NCI-H2029 (cell line): ENCODE data around the gene SPECC1.
A peak's percentile ranks its signal among the peaks of the same experiment; 100 is the strongest.
"Not testable (repeated sequence)": the region's sequence is repeated elsewhere in the genome, so short reads cannot be mapped to it uniquely, and the experiment has no call there.

Experiments used
- DNase-seq: peaks from one replicate; lab custom pipeline; 2025; lab: John Stamatoyannopoulos, UW

SPECC1 gene

DNA sequence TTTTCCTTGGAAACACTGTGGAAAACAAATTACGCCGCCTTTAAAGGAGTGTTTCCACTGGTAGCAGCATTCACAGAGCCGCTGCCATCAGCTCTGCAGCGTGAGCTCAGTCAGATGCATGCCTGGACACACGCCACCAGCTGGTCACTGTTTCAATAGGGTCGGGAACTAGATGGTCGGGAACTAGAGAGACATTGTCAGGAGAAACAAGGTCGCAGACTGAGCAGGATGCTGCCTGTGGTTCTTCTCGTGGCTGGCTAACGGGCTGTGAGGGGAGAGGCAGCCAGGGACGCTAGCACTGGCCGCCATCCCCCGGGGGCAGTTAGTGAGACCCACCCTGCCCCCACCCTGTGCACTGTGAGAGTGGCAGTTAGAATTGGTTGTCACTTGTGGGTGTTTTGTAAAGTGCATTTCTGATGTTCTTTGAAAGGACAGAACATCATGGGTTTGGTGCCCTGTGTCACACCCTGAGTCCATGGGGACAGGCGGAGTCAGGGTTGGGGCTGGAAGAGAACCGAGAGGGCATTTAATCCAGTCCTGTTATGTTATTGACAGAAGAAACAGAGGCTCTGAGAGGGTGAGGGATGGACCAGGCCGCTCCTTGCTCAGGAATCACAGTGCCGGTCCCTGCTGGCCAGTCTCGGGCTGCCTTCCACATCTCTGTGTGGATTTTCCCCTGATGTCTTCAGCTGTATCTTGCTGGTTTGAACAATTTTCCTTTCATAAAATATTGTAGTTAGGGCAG is 86.3 kb downstream of the SPECC1 start:
- DNase-seq: peak; percentile 7

- no peak for DNase-seq
Measured at GRCh38 chr17:20096430-20096829, 87.3 kb downstream of the SPECC1 start.

DNA sequence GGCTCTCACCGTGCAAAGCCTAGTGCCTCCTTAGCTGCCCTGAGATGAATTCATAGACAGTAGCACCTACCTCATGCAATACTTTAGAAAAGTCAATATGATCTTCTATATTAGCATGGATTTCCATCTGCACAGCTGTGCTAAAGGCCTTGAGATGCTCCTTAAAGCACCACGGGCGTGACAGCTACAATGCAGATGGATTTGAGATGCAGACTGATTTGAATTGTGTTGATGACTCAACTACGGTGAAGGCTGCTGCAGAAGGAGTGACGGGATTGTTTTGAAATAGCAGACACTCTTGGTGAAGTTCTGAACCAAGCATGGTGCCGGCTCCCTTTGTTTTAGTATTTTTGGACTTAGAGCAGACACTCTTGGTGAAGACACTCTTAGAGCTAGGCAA is 88.2 kb downstream of the SPECC1 start:
- no peak for DNase-seq

GRCh38 chr17:20098314-20098713 is 89.2 kb downstream of the SPECC1 start:
- DNase-seq: peak; percentile 18

DNA sequence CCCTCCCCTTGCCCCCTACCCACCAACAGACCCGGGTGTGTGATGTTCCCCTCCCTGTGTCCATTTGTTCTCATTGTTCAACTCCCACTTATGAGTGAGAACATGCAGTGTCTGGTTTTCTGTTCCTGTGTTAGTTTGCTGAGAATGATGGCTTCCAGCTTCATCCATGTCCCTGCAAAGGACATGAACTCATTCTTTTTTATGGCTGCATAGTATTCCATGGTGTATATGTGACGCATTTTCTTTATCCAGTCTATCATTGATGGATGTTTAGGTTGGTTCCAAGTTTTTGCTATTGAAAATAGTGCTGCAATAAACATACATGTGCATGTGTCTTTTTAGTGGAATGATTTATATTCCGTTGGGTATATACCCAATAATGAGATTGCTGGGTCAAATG is 91.6 kb downstream of the SPECC1 start:
- not testable (repeated sequence) for DNase-seq

GRCh38 chr17:20103454-20104446 is 94.6 kb downstream of the SPECC1 start:
- DNase-seq: no peak

GRCh38 chr17:20105539-20106280 is 96.6 kb downstream of the SPECC1 start:
- no peak for DNase-seq

DNA sequence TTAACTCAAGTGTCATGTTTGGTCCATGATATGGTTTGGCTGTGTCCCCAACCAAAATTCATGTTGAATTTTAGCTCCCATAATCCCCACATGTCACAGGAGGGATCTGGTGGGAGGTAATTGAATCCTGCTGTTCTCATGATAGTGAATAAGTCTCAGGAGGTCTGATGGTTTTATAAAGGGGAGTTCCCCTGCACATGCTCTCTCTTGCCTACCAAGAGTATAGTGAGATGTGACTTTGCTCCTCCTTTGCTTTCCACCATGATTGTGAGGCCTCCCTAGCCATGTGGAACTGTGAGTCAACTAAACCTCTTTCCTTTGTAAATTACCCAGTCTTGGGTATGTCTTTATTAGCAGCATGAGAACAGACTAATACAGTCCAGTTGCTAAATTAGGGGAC is 97.3 kb downstream of the SPECC1 start:
- DNase-seq: not testable (repeated sequence)

GRCh38 chr17:20109076-20109475 is 99.9 kb downstream of the SPECC1 start:
- no peak for DNase-seq

GRCh38 chr17:20111538-20111937 is 102.4 kb downstream of the SPECC1 start:
- no peak for DNase-seq

GRCh38 chr17:20114466-20114865 is 105.3 kb downstream of the SPECC1 start:
- DNase-seq: no peak

DNA sequence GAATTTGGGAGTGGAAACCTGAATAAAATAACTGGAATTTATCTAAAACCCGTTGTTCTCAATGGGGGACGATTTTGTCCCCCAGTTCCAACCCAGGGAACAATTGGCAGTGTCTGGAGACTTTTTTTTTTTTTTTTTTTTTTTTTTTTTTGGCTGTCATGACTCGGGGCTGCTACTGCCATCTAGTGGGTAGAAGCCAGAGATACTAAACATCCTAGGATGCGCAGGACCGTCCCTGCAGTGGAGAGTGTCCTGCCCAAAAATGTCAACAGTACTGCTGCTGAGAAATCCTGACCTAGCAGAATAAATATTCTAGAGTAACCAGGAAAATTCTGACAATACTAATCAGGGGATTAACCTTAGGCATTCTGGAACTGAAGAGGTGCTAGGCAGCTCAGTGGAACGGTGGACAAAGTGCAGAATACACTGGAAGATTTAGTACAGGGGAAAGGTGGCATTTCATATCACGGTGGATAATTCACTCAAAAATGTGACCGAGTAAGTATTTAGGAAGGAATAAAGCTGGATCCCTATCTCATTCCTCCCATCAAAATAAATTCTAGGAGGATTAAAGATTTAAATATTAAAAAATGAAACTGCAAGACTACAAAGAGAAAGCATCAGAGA is 107.6 kb downstream of the SPECC1 start:
- DNase-seq: peak; percentile 6

- DNase-seq: no peak
Measured at GRCh38 chr17:20118280-20118679, 109.1 kb downstream of the SPECC1 start.

- DNase-seq: no peak
Measured at GRCh38 chr17:20120836-20121235, 111.7 kb downstream of the SPECC1 start.

DNA sequence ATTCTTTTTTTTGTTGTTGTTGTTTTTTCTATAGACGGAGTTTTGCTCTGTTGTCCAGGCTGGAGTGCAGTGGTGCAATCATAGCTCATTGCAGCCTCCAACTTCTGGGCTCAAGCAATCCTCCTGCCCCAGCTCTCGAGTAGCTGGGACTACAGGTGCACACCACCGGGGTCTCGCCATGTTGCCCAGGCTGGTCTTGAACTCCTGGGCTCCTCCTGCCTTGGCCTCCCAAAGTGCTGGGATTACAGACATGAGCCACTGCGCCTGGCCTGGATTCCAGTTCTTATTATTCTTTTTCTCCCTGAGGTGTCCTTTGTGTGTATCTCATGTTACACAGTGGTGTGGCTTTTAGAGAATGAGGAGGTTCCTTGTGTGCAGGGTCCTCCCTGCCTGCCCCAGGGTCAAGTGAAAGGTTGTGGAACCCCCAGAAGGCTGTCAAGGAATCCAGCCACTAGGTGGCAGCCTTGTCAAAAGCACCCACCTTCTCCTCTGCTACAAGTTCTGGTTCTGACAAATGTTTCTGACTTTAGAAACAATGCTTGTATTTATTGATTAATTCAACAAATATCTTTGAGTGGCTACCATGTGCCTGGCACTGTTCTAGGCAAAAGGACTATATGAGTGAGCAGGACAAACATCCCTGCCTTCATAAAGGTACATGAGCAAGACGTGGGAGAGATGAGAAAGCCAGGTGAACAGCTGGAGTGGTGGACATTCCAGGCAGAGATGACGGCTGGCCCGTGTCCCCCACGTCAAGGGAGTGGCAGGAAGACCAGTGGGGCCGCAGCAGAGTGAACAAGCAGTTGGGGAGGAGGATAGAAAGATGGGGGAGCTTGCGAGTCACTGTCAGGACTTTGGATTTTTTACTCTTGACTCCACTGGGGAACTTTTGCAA is 112.4 kb downstream of the SPECC1 start:
- peak; percentile 1 for DNase-seq

- no peak for DNase-seq
Measured at GRCh38 chr17:20122254-20122879, 113.2 kb downstream of the SPECC1 start.

DNA sequence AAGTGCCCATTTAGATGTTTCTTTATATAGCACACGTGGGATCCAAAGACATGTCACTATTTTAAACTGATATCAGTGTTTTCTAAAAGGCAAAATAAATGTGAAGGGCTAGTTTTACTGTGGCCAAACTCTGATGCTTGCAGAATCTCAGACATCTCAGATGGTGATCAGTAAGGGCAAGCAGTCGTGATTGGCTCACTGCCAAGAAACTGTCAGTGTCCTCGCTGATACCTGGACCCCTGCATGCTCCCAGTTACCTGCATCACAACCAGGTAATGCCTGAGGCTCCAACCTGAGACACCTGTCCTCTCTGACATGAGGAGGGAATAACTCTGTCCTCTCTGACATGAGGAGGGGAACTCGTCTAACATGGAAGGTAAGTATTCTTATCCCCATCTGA is 114.0 kb downstream of the SPECC1 start:
- DNase-seq: no peak

GRCh38 chr17:20125724-20126123 is 116.6 kb downstream of the SPECC1 start:
- DNase-seq: no peak

DNA sequence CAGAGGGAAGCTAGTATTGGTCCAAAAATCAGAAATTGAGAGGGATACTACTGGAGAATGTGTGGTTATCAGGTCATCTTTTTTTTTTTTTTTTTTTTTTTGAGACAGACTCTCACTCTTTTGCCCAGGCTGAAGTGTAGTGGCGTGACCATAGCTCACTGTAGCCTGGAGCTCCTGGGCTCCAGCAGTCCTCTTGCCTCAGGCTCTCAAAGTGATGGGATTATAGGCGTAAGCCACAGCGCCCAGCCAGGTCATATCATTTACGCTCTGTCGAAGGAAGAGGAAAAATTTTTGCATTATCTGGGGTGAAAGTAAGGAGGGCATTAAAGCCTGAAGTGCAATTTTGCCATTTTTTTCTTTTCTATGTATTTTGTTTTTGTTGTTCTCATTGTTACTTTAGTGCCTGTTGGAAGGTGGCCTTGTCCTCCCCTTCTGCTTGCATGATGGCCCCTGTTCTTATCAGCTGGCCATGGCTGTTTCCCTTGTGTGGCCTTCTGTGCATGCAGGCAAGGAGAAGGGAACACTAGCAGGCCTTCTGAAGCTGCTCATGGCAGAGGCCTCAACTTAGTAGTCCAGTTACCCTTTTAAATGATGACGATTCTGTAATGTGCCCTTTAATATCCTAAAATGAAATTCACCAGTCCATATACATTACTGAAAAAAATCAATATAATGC is 118.3 kb downstream of the SPECC1 start:
- no peak for DNase-seq
